Mononuclear cell (primary cell): ENCODE measurements around the gene GAN. TPM values are rescaled to one million over a fixed set of nuclear protein-coding genes. Genes with fewer than 3 reads are reported as not detected.
"Not testable (repeated sequence)": the region's sequence is repeated elsewhere in the genome, so short reads cannot be mapped to it uniquely, and the experiment has no call there.

Experiments used
- H3K27me3 ChIP-seq: 2 replicates; pipeline ENCODE4 v1.6.0; 2011; ENCODE audit warnings: low read length, control low read depth; ENCODE audit not compliant: insufficient read depth
- H3K4me1 ChIP-seq: 2 replicates; pipeline ENCODE4 v1.5.1; 2011; ENCODE audit warnings: mild to moderate bottlenecking, low read length, control low read depth; ENCODE audit not compliant: insufficient read depth
- H3K4me3 ChIP-seq: 2 replicates; pipeline ENCODE4 v1.5.1; 2011; ENCODE audit warnings: mild to moderate bottlenecking, low read length, moderate library complexity
- H3K9me3 ChIP-seq: 2 replicates; pipeline ENCODE4 v1.5.1; 2011; ENCODE audit warnings: low read depth, mild to moderate bottlenecking, control low read depth, low read length
- total RNA-seq: library from RNA; depleted of rRNA; stranded (reverse); fragments of >200 nt; gene quantifications from one replicate; pipeline ENCODE4 v1.2.3, GENCODE V29; 2012

The GAN gene
- total RNA-seq, 1 donor, result 4.8 TPM

DNA sequence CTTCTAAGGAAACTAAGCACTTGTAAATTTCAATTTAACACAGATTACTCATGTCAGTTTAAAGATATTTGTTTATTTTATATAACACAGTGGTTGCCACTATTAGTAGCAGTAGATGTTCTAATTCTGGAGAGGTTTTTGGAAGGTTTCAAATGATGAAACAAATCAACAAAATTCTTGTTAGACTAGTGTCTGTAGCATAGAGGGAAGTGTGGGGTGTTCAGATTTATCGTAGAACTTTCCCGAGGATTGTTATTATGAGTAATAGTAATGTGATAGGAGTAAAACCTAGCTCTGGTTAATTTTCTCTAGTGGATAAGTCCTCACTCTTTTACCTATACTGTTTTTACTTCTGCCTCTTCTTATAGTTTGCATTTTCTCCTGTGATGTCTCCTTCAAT is 6.3 kb downstream of the GAN start:
- no peak overlapping the region for H3K4me3 ChIP-seq
- no peaks in the 10 kb centered on the region for H3K27me3 ChIP-seq
- H3K4me1 ChIP-seq, result peaks cover 2% of the 10 kb centered on the region
- H3K9me3 ChIP-seq, result no peaks in the 10 kb centered on the region

DNA sequence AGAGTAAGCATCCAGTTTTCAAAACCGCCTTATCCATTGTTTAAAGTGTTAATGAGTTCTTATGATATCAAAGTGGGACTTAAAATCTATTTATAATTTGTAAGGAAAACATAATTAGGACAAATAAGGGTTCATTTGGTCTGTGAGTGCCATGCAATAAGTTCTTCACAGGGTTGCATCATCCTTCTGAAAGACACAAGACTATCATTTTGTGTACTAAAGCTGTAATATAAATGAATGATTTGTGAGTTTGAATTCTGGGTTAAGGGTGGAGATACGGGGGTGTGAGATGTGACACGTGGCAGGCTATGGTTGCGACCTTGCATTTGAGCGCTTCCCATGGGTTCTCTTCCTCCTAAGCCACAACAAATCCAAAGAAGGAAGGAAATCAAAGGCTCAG is 6.8 kb downstream of the GAN start:
- H3K9me3 ChIP-seq, result no peaks in the 10 kb centered on the region
- H3K4me3 ChIP-seq, result no peak overlapping the region
- no peaks in the 10 kb centered on the region for H3K4me1 ChIP-seq
- no peaks in the 10 kb centered on the region for H3K27me3 ChIP-seq

DNA sequence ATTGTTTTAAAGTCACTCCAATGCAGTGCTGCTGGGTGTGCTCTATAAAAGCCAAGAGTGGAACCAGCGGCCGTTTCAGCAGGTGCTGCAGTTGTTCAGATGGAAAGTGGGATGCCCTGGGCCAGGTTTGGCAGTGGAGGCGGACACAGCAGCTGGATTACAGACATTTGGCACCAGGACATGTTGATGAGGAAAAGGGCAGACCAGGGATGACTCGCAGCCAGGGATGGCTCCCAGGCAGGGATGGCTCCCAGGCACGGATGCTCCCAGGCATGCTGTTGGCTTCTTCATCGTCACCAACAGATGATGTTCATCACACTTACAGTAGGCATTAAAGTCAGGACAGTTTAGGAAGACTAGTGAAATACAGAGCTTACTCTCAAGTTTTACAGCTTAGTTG is 10.0 kb downstream of the GAN start:
- Histone ChIP-seq H3K4me1 (no peaks in the 10 kb centered on the region), H3K9me3 (no peaks in the 10 kb centered on the region), H3K4me3 (no peak overlapping the region)

DNA sequence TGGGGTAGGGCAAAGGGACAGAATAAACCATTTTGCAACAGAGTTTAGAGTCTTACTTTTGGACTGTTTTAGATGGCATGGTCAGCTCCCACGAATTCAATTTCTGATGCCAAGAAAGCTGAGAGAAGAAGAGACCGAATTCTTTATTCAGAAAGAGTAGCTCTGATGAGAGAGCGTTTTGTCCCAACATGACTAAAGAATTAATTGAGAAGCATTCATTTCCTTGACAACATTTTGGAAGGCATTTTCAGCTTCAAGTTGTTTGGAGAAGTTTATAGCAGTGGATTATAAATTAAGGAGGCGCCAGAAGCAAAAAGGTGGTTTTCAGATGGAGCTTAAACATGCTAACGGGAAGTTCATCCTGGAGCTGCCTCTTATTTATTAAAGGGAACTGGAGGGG is 12.2 kb downstream of the GAN start:
- Histone ChIP-seq H3K4me3 (no peak overlapping the region), H3K4me1 (no peaks in the 10 kb centered on the region), H3K9me3 (no peaks in the 10 kb centered on the region), H3K27me3 (no peaks in the 10 kb centered on the region)

More for the DNA sequence above, 10.0 kb downstream of the GAN start:
- H3K27me3 ChIP-seq, result no peaks in the 10 kb centered on the region

- Histone ChIP-seq H3K4me3 (no peak overlapping the region), H3K4me1 (no peaks in the 10 kb centered on the region), H3K9me3 (no peaks in the 10 kb centered on the region), H3K27me3 (no peaks in the 10 kb centered on the region)
Observed at GRCh38 chr16:81327447-81328196, 12.9 kb downstream of the GAN start.

DNA sequence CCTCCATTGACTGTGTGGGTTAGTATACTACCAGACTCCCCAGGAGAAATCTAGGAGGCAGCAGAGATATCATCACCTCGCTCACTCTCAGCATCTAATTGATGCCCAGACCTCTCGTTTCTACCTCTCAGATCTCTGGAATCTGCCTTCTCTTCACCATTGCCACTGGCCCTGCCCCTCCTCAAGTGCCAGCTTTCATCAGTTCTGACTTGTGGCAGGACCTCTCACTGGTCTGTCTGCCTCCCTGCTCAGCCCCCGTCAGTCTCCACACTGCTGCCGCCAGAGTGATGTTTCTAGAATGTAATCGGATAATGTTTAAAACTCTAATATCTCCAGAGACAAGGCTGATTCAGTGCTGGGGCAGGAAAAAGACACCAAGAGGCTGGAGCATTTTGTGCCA is 15.2 kb downstream of the GAN start:
- Histone ChIP-seq H3K9me3 (no peaks in the 10 kb centered on the region), H3K4me1 (no peaks in the 10 kb centered on the region), H3K4me3 (no peak overlapping the region), H3K27me3 (no peaks in the 10 kb centered on the region)

- Histone ChIP-seq H3K4me3 (no peak overlapping the region), H3K27me3 (no peaks in the 10 kb centered on the region), H3K9me3 (no peaks in the 10 kb centered on the region), H3K4me1 (no peaks in the 10 kb centered on the region)
Observed at GRCh38 chr16:81333356-81333755, 18.6 kb downstream of the GAN start.

GRCh38 chr16:81335669-81336068 is 20.9 kb downstream of the GAN start:
- H3K27me3 ChIP-seq, result no peaks in the 10 kb centered on the region
- H3K4me1 ChIP-seq, result no peaks in the 10 kb centered on the region
- H3K4me3 ChIP-seq, result no peak overlapping the region
- no peaks in the 10 kb centered on the region for H3K9me3 ChIP-seq

GRCh38 chr16:81337097-81337496 is 22.3 kb downstream of the GAN start:
- H3K4me1 ChIP-seq, result no peaks in the 10 kb centered on the region
- H3K4me3 ChIP-seq, result no peak overlapping the region
- no peaks in the 10 kb centered on the region for H3K9me3 ChIP-seq
- no peaks in the 10 kb centered on the region for H3K27me3 ChIP-seq

- not testable (repeated sequence) for H3K4me3 ChIP-seq, H3K4me1 ChIP-seq
- H3K9me3 ChIP-seq, result peaks cover 14% of the 10 kb centered on the region
Observed at GRCh38 chr16:81345172-81345571, 30.4 kb downstream of the GAN start.

DNA sequence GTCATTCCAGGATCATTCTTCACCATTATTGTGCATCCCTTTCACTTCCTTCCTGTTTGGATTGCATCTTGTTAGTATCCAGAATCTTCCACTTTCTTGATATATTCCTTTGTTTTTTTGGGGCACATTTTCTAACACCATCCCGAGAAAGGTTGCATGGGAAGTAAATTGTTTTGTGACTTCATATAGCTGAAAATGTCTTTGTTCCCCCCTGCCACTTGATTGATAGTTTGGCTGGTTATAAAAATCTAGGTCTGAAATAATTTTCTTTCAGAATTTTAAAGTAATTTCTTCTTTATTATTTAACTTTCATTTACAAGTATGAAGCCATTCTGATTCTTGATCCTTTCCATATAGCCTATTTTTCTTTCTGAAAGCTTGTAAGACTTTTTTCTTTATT is 32.7 kb downstream of the GAN start:
- H3K9me3 ChIP-seq, result peaks cover 14% of the 10 kb centered on the region
- no peaks in the 10 kb centered on the region for H3K27me3 ChIP-seq
- H3K4me1 ChIP-seq, result no peaks in the 10 kb centered on the region
- H3K4me3 ChIP-seq, result no peak overlapping the region

More at GRCh38 chr16:81345172-81345571, 30.4 kb downstream of the GAN start:
- not testable (repeated sequence) for H3K27me3 ChIP-seq

GRCh38 chr16:81349608-81350305 is 35.0 kb downstream of the GAN start:
- no peaks in the 10 kb centered on the region for H3K4me1 ChIP-seq
- no peaks in the 10 kb centered on the region for H3K27me3 ChIP-seq
- H3K9me3 ChIP-seq, result peaks cover 14% of the 10 kb centered on the region
- no peak overlapping the region for H3K4me3 ChIP-seq

GRCh38 chr16:81350306-81350615 is 35.5 kb downstream of the GAN start:
- H3K4me1 ChIP-seq, result no peaks in the 10 kb centered on the region
- no peaks in the 10 kb centered on the region for H3K27me3 ChIP-seq
- H3K9me3 ChIP-seq, result peaks cover 14% of the 10 kb centered on the region
- no peak overlapping the region for H3K4me3 ChIP-seq

GRCh38 chr16:81353895-81354294 is 39.1 kb downstream of the GAN start:
- Histone ChIP-seq H3K4me1 (no peaks in the 10 kb centered on the region), H3K27me3 (no peaks in the 10 kb centered on the region), H3K4me3 (no peak overlapping the region), H3K9me3 (no peaks in the 10 kb centered on the region)

DNA sequence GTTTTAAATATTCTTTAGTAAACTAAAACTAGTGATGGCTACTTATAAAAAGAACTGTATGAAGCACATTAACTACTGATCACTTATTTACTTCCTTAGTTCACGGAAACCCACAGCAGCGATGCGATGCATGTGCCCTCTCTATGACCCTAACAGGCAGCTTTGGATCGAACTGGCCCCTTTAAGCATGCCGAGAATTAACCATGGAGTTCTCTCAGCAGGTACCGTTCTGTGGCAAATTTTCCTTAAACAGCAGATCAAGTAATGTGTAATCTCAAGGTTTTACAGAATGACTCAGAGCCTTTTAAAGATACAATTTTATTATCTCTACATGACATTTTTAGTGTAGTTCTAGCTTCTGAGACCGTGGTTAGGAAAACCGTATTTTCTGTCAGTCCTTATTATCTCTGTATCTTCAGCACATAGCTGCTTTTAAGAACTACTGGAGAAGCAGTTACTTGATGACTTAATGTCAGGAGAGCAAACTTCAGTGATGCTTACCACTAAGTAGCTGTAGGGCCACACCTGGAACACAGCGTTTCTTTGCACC is 43.0 kb downstream of the GAN start:
- Histone ChIP-seq H3K4me1 (no peaks in the 10 kb centered on the region), H3K9me3 (no peaks in the 10 kb centered on the region), H3K27me3 (no peaks in the 10 kb centered on the region), H3K4me3 (no peak overlapping the region)

- Histone ChIP-seq H3K9me3 (no peaks in the 10 kb centered on the region), H3K27me3 (no peaks in the 10 kb centered on the region), H3K4me3 (no peak overlapping the region), H3K4me1 (no peaks in the 10 kb centered on the region)
Observed at GRCh38 chr16:81358860-81359259, 44.1 kb downstream of the GAN start.
